HG03575 (cell line): ENCODE data around the gene RARRES2.
"Not testable (repeated sequence)": the region's sequence is repeated elsewhere in the genome, so short reads cannot be mapped to it uniquely, and the experiment has no call there.

Source experiments
- ATAC-seq: cut with Tn5 transposase; IDR thresholded peaks from one replicate; pipeline ENCODE4 v1.9.1; 2021; ENCODE audit not compliant: unreplicated experiment, insufficient number of reproducible peaks, low FRiP score; ENCODE audit errors: extremely low read depth

The RARRES2 gene

GRCh38 chr7:150306377-150306776, 35.1 kb downstream of the RARRES2 start:
- not testable (repeated sequence) for ATAC-seq

DNA sequence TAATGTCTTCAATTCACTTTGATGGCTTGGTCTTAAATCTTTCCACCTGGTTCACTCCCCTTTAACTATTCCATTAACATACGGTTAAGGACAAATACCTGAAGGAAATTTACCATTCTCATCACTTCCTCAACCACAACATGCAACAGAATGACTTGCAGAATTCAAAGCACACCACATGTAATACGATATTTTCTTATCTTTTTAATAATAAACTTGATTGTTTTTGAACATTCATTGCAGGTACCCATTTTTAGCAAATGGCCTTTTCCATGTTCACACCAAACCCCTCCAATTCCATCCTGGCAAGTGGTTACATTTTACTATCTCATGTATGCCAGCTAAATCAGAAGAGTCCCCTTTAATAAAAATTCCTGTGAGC, 35.5 kb downstream of the RARRES2 start:
- ATAC-seq, result not testable (repeated sequence)

DNA sequence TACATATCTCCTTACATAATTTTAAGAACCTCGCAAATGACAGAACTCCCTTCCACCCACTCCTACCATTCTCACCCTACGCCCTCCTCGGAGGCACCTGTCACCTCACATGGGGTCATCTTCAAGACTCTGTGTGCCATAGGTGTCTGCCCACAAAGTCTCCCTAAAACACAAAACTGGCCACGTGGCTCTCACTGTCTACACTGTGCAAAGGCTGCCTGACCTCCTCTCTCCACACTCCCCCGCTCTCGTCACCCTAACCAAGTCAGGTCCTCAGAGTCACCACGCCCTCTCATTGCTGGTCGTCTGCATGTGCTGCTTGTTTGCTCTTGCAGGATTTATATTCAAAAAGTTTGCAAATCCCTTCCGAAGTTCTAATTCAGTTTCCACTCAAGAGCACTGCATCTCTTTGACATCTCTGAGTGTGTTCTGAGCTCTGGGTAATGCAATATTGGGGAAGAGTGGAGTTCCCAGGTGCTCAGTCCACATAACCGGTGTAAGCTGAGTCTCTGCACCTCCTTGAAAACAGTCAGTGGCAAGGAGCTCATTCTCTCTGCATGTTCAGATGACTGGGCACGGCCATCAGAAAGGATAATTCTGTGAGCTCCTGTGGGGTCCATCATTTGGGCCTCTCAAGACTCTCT, 36.0 kb downstream of the RARRES2 start:
- not testable (repeated sequence) for ATAC-seq

GRCh38 chr7:150304499-150305258, 36.8 kb downstream of the RARRES2 start:
- ATAC-seq, result not testable (repeated sequence)

- ATAC-seq, result not testable (repeated sequence)
Measured at GRCh38 chr7:150302908-150303310, 38.5 kb downstream of the RARRES2 start.

GRCh38 chr7:150297978-150298377, 43.5 kb downstream of the RARRES2 start:
- ATAC-seq, result not testable (repeated sequence)

DNA sequence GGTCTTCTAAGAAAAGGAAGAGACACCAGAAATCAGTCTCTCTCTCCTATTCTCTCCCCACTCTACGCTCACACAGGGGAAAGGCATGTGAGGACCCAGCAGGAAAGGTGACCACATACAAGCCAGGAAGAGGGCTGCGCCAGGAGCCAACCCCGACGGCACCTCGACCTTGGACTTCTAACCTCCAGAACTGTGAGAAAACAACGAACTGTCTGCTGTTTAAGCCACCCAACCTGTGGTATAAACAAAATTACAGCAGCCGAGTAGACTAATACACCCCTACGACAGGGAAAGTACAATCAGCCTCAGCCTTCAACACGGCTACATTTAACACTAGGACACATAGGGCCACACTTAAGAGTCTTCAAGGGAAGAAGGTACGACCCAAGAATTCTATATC, 44.6 kb downstream of the RARRES2 start:
- not testable (repeated sequence) for ATAC-seq

DNA sequence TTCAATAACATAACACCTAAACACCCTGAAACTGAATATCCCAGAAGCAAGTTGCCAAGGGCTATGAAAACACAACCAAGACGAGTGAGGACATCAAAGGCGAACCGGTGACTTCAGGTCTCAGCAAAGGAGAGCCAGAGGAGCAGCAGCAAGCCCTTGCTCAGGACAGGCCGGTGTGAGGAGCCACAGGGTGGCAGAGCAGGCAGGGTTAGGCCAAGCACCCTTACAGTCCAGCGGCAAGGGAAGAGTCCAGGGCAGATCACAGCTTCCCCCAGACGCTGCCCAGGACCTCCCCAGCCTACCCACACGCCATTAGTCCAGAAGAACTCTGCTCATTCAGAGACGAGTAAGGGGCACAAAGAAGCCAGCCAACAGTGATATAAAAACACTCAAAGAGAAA, 45.8 kb downstream of the RARRES2 start:
- not testable (repeated sequence) for ATAC-seq

DNA sequence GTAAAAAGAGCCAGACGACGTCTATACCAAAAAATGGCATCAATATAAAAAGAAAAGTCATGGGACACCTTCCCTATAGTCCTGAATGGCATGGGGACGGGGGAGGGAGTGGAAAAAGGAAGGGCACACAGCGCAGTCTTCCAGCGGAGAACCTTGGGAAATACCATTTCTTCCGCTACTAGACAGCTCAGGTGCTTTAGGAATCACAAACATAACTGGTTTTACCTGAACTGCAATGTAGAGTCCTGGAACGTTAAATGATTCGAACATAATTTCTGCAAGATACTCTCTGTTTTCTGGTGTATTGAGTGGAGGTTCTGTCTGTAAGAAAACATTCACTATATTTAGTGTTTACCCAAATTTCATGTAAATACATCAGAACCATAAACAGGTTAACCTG, 46.4 kb downstream of the RARRES2 start:
- ATAC-seq, result not testable (repeated sequence)

DNA sequence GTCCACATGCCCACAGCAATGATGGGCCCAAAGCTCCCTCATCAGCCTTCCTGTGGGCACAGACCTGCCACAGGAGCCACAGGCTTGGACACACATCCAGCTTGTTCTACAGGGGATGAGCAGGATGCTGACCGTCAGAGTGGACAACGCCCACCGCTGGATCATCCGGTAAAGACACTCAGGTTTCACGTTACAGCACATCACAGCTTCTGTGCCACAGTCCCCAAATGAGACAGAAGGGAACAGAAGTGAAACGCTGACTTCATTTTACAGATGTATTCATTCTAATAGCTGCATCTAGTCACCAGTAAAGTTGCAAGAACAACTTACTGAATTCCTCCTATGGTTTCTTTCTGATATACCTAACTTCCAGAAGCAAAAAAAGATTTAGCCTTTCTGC, 51.1 kb downstream of the RARRES2 start:
- not testable (repeated sequence) for ATAC-seq

GRCh38 chr7:150288816-150289215, 52.6 kb downstream of the RARRES2 start:
- not testable (repeated sequence) for ATAC-seq
